ENCODE results near the gene EFCAB5.
"Not testable (repeated sequence)": the region's sequence is repeated elsewhere in the genome, so short reads cannot be mapped to it uniquely, and the experiment has no call there.

The EFCAB5 gene

GRCh38 chr17:30091121-30091670 lies 149.8 kb downstream of the EFCAB5 start:
- in situ Hi-C loops (cut with MboI; ENCODE audit: low sequenced_read_pairs): no loop called here

GRCh38 chr17:30091771-30092170 lies 150.3 kb downstream of the EFCAB5 start:
- in situ Hi-C loops (cut with MboI; ENCODE audit: low sequenced_read_pairs): no loop called here

GRCh38 chr17:30092886-30093285 lies 151.5 kb downstream of the EFCAB5 start:
- in situ Hi-C loops (cut with MboI; ENCODE audit: low sequenced_read_pairs): no loop called here

GRCh38 chr17:30093463-30094147 lies 152.2 kb downstream of the EFCAB5 start:
- in situ Hi-C loops (cut with MboI; ENCODE audit: low sequenced_read_pairs): no loop called here

- in situ Hi-C loops (cut with MboI; ENCODE audit: low sequenced_read_pairs): no loop called here
Measured at GRCh38 chr17:30095507-30096244, 154.2 kb downstream of the EFCAB5 start.

GRCh38 chr17:30101686-30102390 lies 160.4 kb downstream of the EFCAB5 start:
- in situ Hi-C loops (cut with MboI; ENCODE audit: low sequenced_read_pairs): no loop called here

GRCh38 chr17:30103921-30104320 lies 162.5 kb downstream of the EFCAB5 start:
- in situ Hi-C loops (cut with MboI; ENCODE audit: low sequenced_read_pairs): no loop called here

GRCh38 chr17:30104575-30105339 lies 163.3 kb downstream of the EFCAB5 start:
- in situ Hi-C loops (cut with MboI; ENCODE audit: low sequenced_read_pairs): no loop called here

- in situ Hi-C loops (cut with MboI; ENCODE audit: low sequenced_read_pairs): no loop called here
Measured at GRCh38 chr17:30112794-30113193, 171.4 kb downstream of the EFCAB5 start.

- in situ Hi-C loops (cut with MboI; ENCODE audit: low sequenced_read_pairs): no loop called here
Measured at GRCh38 chr17:30113213-30113612, 171.8 kb downstream of the EFCAB5 start.

GRCh38 chr17:30116345-30116660 lies 174.9 kb downstream of the EFCAB5 start:
- in situ Hi-C loops (cut with MboI; ENCODE audit: low sequenced_read_pairs): no loop called here

- in situ Hi-C loops (cut with MboI; ENCODE audit: low sequenced_read_pairs): no loop called here
Measured at GRCh38 chr17:30116661-30117551, 175.5 kb downstream of the EFCAB5 start, which contains the start of gene NSRP1. NSRP1 (plus strand) TSS chr17:30116816; CDS start chr17:30116844, 28 bp downstream.

GRCh38 chr17:30117675-30118081 lies 176.2 kb downstream of the EFCAB5 start:
- in situ Hi-C loops (cut with MboI; ENCODE audit: low sequenced_read_pairs): no loop called here

GRCh38 chr17:30118635-30119034 lies 177.2 kb downstream of the EFCAB5 start:
- in situ Hi-C loops (cut with MboI; ENCODE audit: low sequenced_read_pairs): not testable (repeated sequence)

GRCh38 chr17:30124273-30124796 lies 182.9 kb downstream of the EFCAB5 start:
- in situ Hi-C loops (cut with MboI; ENCODE audit: low sequenced_read_pairs): no loop called here

GRCh38 chr17:30130121-30130520 lies 188.7 kb downstream of the EFCAB5 start:
- in situ Hi-C loops (cut with MboI; ENCODE audit: low sequenced_read_pairs): no loop called here

- in situ Hi-C loops (cut with MboI; ENCODE audit: low sequenced_read_pairs): no loop called here
Measured at GRCh38 chr17:30132615-30133014, 191.2 kb downstream of the EFCAB5 start.

- in situ Hi-C loops (cut with MboI; ENCODE audit: low sequenced_read_pairs): no loop called here
Measured at GRCh38 chr17:30133197-30133596, 191.8 kb downstream of the EFCAB5 start.

- in situ Hi-C loops (cut with MboI; ENCODE audit: low sequenced_read_pairs): no loop called here
Measured at GRCh38 chr17:30134551-30134950, 193.1 kb downstream of the EFCAB5 start.

GRCh38 chr17:30137158-30137557 lies 195.7 kb downstream of the EFCAB5 start:
- in situ Hi-C loops (cut with MboI; ENCODE audit: low sequenced_read_pairs): no loop called here

All from hTERT RPE-1 (cell line).